Body of pancreas (tissue), 4 donors: ENCODE results near the gene LRRC31.

Experiments used
- POLR2A ChIP-seq, 3 donors: fragments of 450-650 bp; IDR thresholded peaks; one replicate each; pipeline ENCODE4 v1.6.1; 2016; ENCODE audit warnings: antibody characterized with exemption in 3 of 3, mild to moderate bottlenecking in 2 of 3
- TF ChIP-seq, protein P1 (sequence below), 7 experiments: fragments of 450-650 bp in 4 of 7; fragments of 200-600 bp in 3 of 7; sonication (generic) in 3 of 7; IDR thresholded peaks; one replicate each; pipeline ENCODE4 v1.5.1; 2016 to 2019; ENCODE audit warnings: antibody characterized with exemption in 7 of 7

GRCh38 chr3:169812332-169813235, 57.2 kb downstream of the LRRC31 start, which contains the start of the genes LRRC34 and LRRIQ4:
- TF ChIP-seq, protein P1, sequence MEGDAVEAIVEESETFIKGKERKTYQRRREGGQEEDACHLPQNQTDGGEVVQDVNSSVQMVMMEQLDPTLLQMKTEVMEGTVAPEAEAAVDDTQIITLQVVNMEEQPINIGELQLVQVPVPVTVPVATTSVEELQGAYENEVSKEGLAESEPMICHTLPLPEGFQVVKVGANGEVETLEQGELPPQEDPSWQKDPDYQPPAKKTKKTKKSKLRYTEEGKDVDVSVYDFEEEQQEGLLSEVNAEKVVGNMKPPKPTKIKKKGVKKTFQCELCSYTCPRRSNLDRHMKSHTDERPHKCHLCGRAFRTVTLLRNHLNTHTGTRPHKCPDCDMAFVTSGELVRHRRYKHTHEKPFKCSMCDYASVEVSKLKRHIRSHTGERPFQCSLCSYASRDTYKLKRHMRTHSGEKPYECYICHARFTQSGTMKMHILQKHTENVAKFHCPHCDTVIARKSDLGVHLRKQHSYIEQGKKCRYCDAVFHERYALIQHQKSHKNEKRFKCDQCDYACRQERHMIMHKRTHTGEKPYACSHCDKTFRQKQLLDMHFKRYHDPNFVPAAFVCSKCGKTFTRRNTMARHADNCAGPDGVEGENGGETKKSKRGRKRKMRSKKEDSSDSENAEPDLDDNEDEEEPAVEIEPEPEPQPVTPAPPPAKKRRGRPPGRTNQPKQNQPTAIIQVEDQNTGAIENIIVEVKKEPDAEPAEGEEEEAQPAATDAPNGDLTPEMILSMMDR (IDR thresholded peaks at IDR 0.05) = peak in 1 of 7 experiments; percentile 5
- peak in 1 of 3 donors; percentile 9 for TF ChIP-seq POLR2A (IDR thresholded peaks at IDR 0.05)
